ENCODE measurements around the gene DNAL4. TPM values are rescaled to one million over a fixed set of nuclear protein-coding genes. Genes with fewer than 3 reads are reported as not detected.

The DNAL4 gene
- total and polyA plus RNA-seq, 2 of the 4 experiments (the other 2 are of a cell fraction) = 6.1 to 12.1 TPM

- no peaks in the 10 kb centered on the region for H3K4me1 ChIP-seq (ENCODE audit: control insufficient read depth, insufficient read depth, low read length)
- no peak overlapping the region for H2AFZ ChIP-seq (replicated peaks; ENCODE audit: low read length, poor library complexity)
- H2BK120ac ChIP-seq (ENCODE audit: low read depth, low read length) = no peak overlapping the region
- no peak overlapping the region for H3K9ac ChIP-seq (ENCODE audit: low read depth, low read length)
- intact Hi-C loops (cut with micrococcal nuclease) = no loop called here
- H3K4me3 ChIP-seq (ENCODE audit: insufficient read depth, low read depth, low read length) = no peak overlapping the region
- no peak overlapping the region for H2BK20ac ChIP-seq (ENCODE audit: low read depth, low read length)
- H3K14ac ChIP-seq (replicated peaks; ENCODE audit: low read depth, low read length) = no peak overlapping the region
- no peaks in the 10 kb centered on the region for H3K36me3 ChIP-seq (ENCODE audit: control insufficient read depth, insufficient read depth, low read length)
- H3K56ac ChIP-seq (ENCODE audit: extremely low read depth, insufficient read depth, low read length) = no peak overlapping the region
- no peaks in the 10 kb centered on the region for H3K9me1 ChIP-seq (ENCODE audit: insufficient read depth, low read length)
- H3K27ac ChIP-seq (ENCODE audit: insufficient read depth, low read length) = no peak overlapping the region
- no peak overlapping the region for H2AK5ac ChIP-seq (ENCODE audit: low read depth, low read length)
- H4K20me1 ChIP-seq (ENCODE audit: insufficient read depth, low read length) = no peaks in the 10 kb centered on the region
- no peak overlapping the region for H4K5ac ChIP-seq (ENCODE audit: low read depth, low read length)
- CTCF ChIA-PET = no interaction called here
- POLR2A ChIA-PET (ENCODE audit: unreplicated experiment) = no interaction called here
- no peak overlapping the region for H3K4ac ChIP-seq (ENCODE audit: low read depth, low read length)
- no peaks in the 10 kb centered on the region for H3K79me1 ChIP-seq (ENCODE audit: low read depth in 1 of 2, low read length in 2 of 2)
- H2BK5ac ChIP-seq (ENCODE audit: low read depth, low read length, poor library complexity, severe bottlenecking) = peak overlapping the region; percentile 90
- DNase-seq = no peak
- no peak overlapping the region for H3K4me2 ChIP-seq (ENCODE audit: low read depth, low read length)
- BruUV-seq (replicated peaks) = no TSS peak
- WGBS, 2 experiments (ENCODE audit: extremely low coverage in 2 of 2, insufficient read length in 1 of 2) = 50% methylated on average over 2 of the region's 2 CpGs; no CpG with 5 or more reads in 1 of the 2 experiments
- H3K23ac ChIP-seq (ENCODE audit: low read depth, low read length) = no peak overlapping the region
- ATAC-seq (ENCODE audit: low read depth) = no peak
- H2BK15ac ChIP-seq (ENCODE audit: low read depth, low read length) = no peak overlapping the region
- no peak for TF ChIP-seq RFX5 (IDR thresholded peaks at IDR 0.05; ENCODE audit: low read depth, low read length)
- no peak for TF ChIP-seq ELK1 (IDR thresholded peaks at IDR 0.05; ENCODE audit: borderline replicate concordance, low read depth, low read length)
- TF ChIP-seq POLR2A (IDR thresholded peaks at IDR 0.05; ENCODE audit: low read depth, low read length) = no peak
- TF ChIP-seq MAZ (IDR thresholded peaks at IDR 0.05; ENCODE audit: borderline replicate concordance, low read depth, low read length) = no peak
- TF ChIP-seq MXI1 (IDR thresholded peaks at IDR 0.05; ENCODE audit: borderline replicate concordance, low read depth, low read length) = no peak
- no peak for TF ChIP-seq USF2 (IDR thresholded peaks at IDR 0.05; ENCODE audit: low read depth, low read length)
- no peak for TF ChIP-seq FOS (IDR thresholded peaks at IDR 0.05; ENCODE audit: low read depth, low read length)
- TF ChIP-seq SMC3 (IDR thresholded peaks at IDR 0.05; ENCODE audit: low read depth, low read length) = no peak
- no peak for TF ChIP-seq RAD21 (IDR thresholded peaks at IDR 0.05; ENCODE audit: low read length)
- TF ChIP-seq CTCF (conservative IDR thresholded peaks at IDR 0.05; ENCODE audit: low read depth, low read length) = no peak
- TF ChIP-seq MAFK (IDR thresholded peaks at IDR 0.05; ENCODE audit: low read depth, low read length) = no peak
- TF ChIP-seq CHD1 (IDR thresholded peaks at IDR 0.05; ENCODE audit: low read depth, low read length) = no peak
- TF ChIP-seq CEBPB (IDR thresholded peaks at IDR 0.05; ENCODE audit: low read depth, low read length) = no peak
- TF ChIP-seq NFE2L2 (IDR thresholded peaks at IDR 0.05; ENCODE audit: low read depth, low read length) = no peak
- TF ChIP-seq BHLHE40 (IDR thresholded peaks at IDR 0.05; ENCODE audit: low read depth, low read length) = no peak
- no peak for TF ChIP-seq RCOR1 (IDR thresholded peaks at IDR 0.05; ENCODE audit: insufficient replicate concordance, low read length)
- no peak overlapping the region for H2AK9ac ChIP-seq (replicated peaks; ENCODE audit: low read depth, low read length, poor library complexity)
- no peak overlapping the region for H4K8ac ChIP-seq (ENCODE audit: low read depth in 2 of 2, low read length in 2 of 2)
- dilution Hi-C loops (cut with HindIII; ENCODE audit: low sequenced_read_pairs, unreplicated experiment) = no loop called here
- H3K18ac ChIP-seq (ENCODE audit: low read depth, low read length) = no peak overlapping the region
- no peak overlapping the region for H4K91ac ChIP-seq (ENCODE audit: insufficient read depth, low read depth, low read length)
- H3K27me3 ChIP-seq (ENCODE audit: control insufficient read depth, insufficient read depth, low read length) = peaks cover 28% of the 10 kb centered on the region
- peaks cover 6% of the 10 kb centered on the region for H3K9me3 ChIP-seq (ENCODE audit: control insufficient read depth, insufficient read depth, low read length)
- in situ Hi-C loops (cut with MboI; ENCODE audit: low sequenced_read_pairs) = no loop called here
Measured at GRCh38 chr22:38811241-38811640, 17.3 kb upstream of the DNAL4 start.
